ENCODE data around the gene TACC2.

The TACC2 gene

DNA sequence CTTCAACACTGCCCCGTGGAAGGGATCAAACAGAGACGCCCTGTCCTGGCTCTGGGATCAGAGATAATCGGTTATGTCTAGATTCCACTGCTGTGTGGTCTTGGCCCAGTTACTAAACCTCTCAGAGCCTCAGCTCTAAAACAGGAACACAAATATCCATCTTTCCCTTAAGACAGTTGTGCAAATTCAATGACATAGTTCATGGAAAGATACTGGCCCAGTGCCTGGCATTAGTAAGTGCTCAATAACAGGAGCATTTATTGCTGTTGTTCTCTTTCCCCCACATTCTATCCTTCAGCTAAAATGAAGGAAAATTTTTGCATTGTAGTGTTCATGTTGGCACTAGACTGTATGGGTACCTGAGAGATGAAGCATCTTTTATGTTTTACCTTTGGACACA is 58.6 kb downstream of the TACC2 start:
- no peak overlapping the region for H3K27ac ChIP-seq
- TF ChIP-seq CTCF (conservative IDR thresholded peaks at IDR 0.05) (no peak), ZFX (IDR thresholded peaks at IDR 0.05) (no peak)

DNA sequence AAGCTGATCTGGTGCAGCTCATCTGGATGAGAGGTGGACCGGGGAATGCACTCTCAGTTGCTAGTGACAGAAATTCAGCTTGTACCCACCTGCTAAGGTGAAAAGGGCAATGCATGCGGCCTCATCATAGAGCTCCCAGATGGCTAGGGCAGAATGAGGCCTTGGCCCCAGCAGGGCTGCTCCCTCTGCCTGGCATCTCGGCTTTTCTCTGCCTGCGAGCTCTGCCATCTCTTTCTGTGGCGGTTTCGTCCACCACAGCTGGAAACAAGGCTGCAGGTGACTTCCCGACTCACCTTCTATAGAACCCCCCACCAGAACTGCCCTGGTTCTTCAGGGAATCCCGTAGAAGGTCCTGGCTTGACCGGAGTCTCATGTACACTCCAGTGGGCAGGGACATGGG is 60.1 kb downstream of the TACC2 start:
- no peak for TF ChIP-seq ZFX (IDR thresholded peaks at IDR 0.05)
- no peak for TF ChIP-seq CTCF (conservative IDR thresholded peaks at IDR 0.05)
- H3K27ac ChIP-seq: no peak overlapping the region

GRCh38 chr10:122050311-122050710 is 61.3 kb downstream of the TACC2 start:
- TF ChIP-seq CTCF (conservative IDR thresholded peaks at IDR 0.05) (no peak), ZFX (IDR thresholded peaks at IDR 0.05) (no peak)
- H3K27ac ChIP-seq: no peak overlapping the region

- TF ChIP-seq CTCF (conservative IDR thresholded peaks at IDR 0.05) (no peak), ZFX (IDR thresholded peaks at IDR 0.05) (no peak)
Observed at GRCh38 chr10:122050811-122051210, 61.8 kb downstream of the TACC2 start.

GRCh38 chr10:122051609-122052385 is 62.8 kb downstream of the TACC2 start:
- TF ChIP-seq ZFX (IDR thresholded peaks at IDR 0.05): no peak
- TF ChIP-seq CTCF (conservative IDR thresholded peaks at IDR 0.05): peak; percentile 79
- no peak overlapping the region; the same call in 1 of the 2 replicates for H3K27ac ChIP-seq

More at GRCh38 chr10:122050811-122051210, 61.8 kb downstream of the TACC2 start:
- H3K27ac ChIP-seq: no peak overlapping the region

DNA sequence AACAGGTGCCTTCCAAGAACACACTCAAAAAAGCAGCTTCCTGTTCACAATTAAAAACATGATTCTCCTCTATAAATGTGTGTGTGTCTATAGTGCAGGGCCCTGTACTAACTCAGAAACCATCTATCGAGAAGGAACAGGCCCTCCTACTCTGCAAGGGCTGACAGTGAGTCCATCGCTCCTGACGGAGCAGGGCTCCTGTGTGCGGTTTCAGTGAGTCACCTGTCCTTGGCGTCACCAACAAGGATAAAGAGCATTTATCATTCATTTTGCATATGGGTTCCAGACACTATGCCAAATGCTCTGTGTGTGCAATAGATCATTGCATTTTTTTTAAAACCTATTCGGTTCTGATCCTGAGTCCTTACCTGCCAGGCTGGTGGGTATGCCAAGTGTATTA is 63.7 kb downstream of the TACC2 start:
- TF ChIP-seq ZFX (IDR thresholded peaks at IDR 0.05): no peak
- no peak for TF ChIP-seq CTCF (conservative IDR thresholded peaks at IDR 0.05)
- no peak overlapping the region for H3K27ac ChIP-seq

DNA sequence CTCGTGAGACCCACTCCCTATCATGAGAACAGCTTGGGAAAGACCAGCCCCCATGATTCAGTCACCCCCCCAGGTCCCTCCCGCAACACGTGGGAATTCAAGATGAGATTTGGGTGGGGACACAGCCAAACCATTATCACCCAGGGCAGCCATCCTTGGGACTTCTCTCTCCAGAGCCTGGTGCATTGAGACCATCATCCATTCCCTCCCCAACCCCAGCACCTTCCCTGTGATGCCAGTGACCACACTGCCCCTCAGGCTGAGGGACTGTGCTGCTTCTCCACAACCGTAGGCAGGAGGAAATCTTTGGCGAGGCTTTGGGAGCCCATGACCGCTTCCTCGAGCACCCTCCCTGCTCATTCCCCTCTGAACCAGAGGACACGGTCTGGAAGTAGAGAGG is 64.4 kb downstream of the TACC2 start:
- TF ChIP-seq ZFX (IDR thresholded peaks at IDR 0.05) (no peak), CTCF (conservative IDR thresholded peaks at IDR 0.05) (no peak)
- no peak overlapping the region for H3K27ac ChIP-seq
